Measurements from ENCODE around the gene CMC1.
"Not testable (repeated sequence)": the region's sequence is repeated elsewhere in the genome, so short reads cannot be mapped to it uniquely, and the experiment has no call there.

The CMC1 gene

DNA sequence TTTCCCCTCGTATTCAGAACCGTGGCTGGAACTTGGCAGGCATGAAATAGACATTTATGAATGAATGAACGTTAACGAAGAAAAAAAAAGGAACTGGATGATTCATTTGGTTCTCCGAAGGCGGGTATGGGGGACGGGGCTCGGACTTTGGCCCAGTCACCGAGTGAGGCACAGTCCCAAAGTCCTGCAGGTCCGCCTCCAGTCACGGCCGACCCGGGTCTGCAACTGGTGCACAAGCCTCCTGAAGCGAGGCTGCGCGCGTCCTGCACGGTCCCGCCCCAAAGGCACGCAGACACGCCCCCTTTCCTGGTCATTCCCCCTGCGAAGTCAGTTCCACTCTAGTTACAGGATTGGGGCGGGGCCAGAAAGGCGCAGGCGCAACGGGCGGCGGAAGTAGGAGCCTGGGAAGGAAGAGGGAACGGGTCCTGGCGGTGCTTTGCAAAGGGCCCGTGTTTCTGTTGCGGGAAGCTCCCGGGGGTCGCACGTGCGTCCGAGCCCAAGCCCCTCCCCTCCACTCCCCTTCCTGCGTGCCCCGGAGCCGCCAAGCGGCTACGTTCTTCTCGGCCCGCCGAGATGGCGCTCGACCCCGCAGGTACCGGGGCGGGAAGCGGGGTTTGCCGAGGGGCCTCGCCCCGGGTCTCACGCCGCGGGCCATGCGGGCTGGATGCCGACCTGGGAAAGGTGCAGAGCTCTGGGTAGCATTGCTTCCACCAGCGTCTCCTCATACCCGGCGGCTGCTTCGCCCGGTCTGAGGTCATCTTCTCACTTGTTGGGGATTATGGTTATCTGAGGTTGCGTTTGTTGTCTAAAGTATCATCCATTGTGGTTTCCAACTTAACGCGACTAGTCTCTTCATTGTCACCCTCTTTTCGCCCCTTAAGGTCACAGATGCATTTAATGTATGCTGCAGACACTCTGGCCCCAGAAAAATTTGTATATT, at the start of gene CMC1:
Gene CMC1, plus strand, starts transcription at position 399 of the 940 bp plus-strand sequence. Its CDS starts 175 bp downstream, at position 574.
- peak within 1 kb of the TSS; percentile 87 for H3K4me3 ChIP-seq (ENCODE audit: low read depth, low read length)

DNA sequence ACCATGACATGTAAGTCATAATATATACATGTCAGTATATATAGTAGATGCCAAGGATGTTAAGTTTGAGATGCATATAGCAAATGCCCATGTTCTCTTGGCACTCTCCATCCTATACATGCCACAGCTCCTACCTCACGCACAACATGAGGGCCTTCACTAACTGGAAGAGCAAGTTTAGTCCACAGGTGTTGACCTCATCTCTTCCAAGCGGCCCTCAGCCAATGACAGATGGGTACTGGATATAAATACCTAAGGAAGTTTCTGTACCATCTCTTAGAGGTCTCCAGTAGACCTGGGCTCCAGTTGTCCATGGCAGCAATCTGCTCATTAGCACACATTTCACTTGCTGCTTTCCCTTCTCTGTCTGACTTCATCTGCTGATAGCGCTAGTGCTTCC, 43.3 kb upstream of the CMC1 start:
- H3K4me3 ChIP-seq (ENCODE audit: low read depth, low read length) = no peak overlapping the region

DNA sequence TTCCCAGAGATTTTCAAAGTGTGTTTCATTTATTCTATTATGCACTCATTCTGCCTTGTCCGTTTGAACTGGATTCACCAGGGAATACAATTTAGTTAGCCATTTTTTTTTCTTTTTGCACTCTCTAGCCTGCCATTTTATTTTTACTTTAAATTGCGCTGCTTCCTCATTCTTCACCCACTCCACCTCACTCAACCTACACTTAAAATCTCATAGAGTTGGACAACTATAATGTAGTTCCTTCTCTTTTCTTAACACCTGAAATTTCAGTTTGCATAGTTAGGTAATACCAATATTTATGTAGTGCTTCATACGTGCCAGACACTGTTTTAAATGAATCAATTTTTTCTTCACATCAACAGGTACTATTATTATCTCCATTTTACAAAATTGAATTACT, 42.4 kb upstream of the CMC1 start:
- no peak overlapping the region for H3K4me3 ChIP-seq (ENCODE audit: low read depth, low read length)

DNA sequence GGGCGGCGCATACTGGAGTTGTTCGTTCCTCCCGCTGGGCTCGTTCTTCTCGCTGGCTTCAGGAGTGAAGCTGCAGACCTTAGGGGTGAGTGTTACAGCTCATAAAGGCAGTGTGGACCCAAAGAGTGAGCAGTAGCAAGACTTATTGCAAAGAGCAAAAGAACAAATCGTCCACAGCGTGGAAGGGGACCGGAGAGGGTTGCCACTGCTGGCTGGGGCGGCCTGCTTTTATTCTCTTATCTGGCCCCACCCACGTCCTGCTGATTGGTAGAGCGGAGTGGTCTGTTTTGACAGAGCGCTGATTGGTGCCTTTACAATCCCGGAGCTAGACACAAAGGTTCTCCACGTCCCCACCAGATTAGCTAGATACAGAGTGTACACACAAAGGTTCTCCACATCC, 41.8 kb upstream of the CMC1 start:
- H3K4me3 ChIP-seq (ENCODE audit: low read depth, low read length) = not testable (repeated sequence)

DNA sequence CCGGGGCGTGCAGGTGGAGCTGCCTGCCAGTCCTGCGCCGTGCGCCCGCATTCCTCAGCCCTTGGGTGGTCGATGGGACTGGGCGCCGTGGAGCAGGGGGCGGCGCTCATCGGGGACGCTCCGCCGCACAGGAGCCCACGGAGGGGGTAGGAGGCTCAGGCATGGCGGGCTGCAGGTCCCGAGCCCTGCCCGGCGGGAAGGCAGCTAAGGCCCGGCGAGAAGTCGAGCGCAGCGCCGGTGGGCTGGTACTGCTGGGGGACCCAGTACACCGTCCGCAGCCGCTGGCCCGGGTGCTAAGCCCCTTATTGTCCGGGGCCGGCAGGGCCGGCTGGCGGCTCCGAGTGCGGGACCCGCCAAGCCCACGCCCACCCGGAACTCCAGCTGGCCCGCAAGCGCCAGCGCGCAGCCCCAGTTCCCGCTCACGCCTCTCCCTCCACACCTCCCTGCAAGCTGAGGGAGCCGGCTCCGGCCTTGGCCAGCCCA, 41.0 kb upstream of the CMC1 start:
- not testable (repeated sequence) for H3K4me3 ChIP-seq (ENCODE audit: low read depth, low read length)

GRCh38 chr3:28206479-28206878, 34.9 kb upstream of the CMC1 start:
- H3K4me3 ChIP-seq (ENCODE audit: low read depth, low read length) = no peak overlapping the region

DNA sequence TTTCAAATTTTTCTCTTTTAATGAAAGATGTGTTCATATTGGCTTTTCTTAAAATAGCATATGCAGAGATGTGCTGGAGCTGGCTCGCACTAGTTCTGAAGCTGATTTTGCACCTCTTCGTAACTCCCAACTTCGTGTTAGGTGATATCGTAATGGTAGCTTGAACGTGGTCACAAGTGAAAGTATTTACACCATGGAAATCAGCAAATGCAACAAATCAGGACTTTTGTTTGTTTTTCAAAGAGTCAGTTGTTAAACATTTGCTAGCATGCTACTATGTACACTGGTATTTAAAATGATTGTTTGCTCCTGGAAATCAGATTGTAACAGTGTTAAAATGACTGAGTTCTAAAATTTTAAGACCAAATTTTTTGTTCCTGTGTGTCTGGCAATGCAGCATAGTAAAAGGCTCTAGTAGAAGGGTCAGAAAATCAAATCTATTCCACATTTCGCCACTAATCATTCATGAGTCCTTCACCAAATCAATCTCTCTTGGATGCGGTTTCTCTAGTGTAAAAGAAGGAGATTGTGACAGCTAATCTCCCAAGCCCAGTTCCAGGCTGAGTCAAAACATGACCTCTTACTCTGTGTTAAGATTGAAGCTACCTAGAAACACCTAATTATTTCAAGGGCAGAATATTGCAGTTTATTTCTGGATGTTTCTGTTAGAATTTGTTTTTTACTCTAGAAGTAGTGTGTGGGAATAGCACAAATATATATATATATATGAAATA, 34.3 kb upstream of the CMC1 start:
- no peak overlapping the region for H3K4me3 ChIP-seq (ENCODE audit: low read depth, low read length)

DNA sequence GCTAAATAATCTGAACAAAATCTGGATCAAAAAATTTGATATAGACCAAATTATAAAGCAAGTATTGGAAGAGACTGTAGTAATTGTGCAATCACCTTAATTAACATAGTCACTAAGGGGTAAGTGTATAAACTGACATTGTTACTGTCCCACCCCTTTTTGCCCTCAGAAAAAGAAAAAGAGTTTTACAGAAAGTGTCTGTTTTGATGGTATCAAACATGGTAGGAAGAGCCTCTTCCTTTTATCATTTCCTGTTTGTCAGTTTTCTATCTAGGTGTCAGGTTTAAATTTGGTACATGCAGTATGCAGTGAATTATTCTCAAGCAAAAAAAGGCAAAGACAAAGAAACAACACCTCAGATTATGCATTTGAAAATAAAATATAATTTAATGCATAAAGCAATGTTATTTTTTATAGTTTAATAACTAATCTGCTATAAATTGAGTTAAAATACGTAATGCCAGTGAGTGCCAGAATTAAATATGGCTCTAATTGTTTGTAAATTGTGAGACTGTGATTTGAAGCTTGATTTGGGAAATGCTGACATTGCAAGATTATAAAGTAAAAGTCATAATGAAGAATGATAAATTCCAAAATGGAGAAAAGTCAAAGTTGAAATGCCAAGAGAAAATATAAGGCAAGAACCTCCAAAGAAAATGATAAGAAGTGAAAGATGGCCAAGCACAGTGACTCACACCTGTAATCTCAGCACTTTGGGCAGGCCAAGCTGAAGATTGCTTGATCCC, 30.3 kb upstream of the CMC1 start:
- no peak overlapping the region for H3K4me3 ChIP-seq (ENCODE audit: low read depth, low read length)

GRCh38 chr3:28212681-28213080, 28.7 kb upstream of the CMC1 start:
- no peak overlapping the region for H3K4me3 ChIP-seq (ENCODE audit: low read depth, low read length)

DNA sequence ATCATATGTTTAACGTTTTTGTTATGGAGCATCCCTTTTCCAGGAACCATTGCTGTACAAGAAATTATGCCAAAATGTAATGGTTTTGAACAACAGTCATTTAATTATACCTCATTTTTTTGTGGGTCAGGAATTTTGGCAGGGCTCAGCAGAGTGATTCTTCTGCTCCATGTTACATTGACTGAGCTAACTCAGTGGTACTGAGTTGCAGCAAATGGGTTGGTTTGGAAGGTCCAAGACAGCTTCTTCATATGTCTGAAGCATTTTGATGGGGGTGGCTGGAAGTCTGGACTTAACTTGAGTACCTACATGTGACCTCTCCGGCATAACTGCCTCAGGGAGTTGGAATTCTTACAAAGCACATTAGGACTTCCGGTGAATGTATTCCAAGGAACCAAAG, 26.0 kb upstream of the CMC1 start:
- H3K4me3 ChIP-seq (ENCODE audit: low read depth, low read length) = no peak overlapping the region

- H3K4me3 ChIP-seq (ENCODE audit: low read depth, low read length) = no peak overlapping the region
These were observed 23.1 kb upstream of the CMC1 start for GRCh38 chr3:28218071-28218916.

- H3K4me3 ChIP-seq (ENCODE audit: low read depth, low read length) = no peak overlapping the region
These were observed 22.6 kb upstream of the CMC1 start for GRCh38 chr3:28218917-28219198.

GRCh38 chr3:28224430-28224829, 17.0 kb upstream of the CMC1 start:
- no peak overlapping the region for H3K4me3 ChIP-seq (ENCODE audit: low read depth, low read length)

GRCh38 chr3:28226020-28226419, 15.4 kb upstream of the CMC1 start:
- no peak overlapping the region for H3K4me3 ChIP-seq (ENCODE audit: low read depth, low read length)

GRCh38 chr3:28228623-28229022, 12.8 kb upstream of the CMC1 start:
- no peak overlapping the region for H3K4me3 ChIP-seq (ENCODE audit: low read depth, low read length)

GRCh38 chr3:28232659-28233058, 8.8 kb upstream of the CMC1 start:
- H3K4me3 ChIP-seq (ENCODE audit: low read depth, low read length) = no peak overlapping the region

GRCh38 chr3:28234454-28234853, 7.0 kb upstream of the CMC1 start:
- no peak overlapping the region for H3K4me3 ChIP-seq (ENCODE audit: low read depth, low read length)

DNA sequence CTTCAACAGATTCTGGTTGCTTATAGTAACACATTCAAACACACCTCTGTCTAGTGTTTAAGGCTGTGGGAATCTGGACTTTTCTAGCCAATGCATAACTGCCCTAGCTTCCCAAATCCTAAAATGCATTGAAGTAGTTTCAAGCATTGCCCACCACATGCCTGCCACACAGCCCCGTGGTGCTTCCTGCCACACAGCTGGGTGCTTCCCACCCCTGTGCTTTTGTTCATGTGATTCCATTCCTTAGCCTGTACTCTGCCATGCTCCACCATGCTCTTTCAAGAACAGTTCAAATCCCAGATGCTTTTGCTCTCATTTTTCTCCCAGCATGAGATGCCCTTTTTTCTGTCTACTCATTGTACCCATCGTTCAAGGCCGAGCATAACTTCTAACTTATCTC, 2.3 kb upstream of the CMC1 start:
- no peak overlapping the region for H3K4me3 ChIP-seq (ENCODE audit: low read depth, low read length)

GRCh38 chr3:28240441-28240840, 978 bp upstream of the CMC1 start:
- no peak overlapping the region for H3K4me3 ChIP-seq (ENCODE audit: low read depth, low read length)

DNA sequence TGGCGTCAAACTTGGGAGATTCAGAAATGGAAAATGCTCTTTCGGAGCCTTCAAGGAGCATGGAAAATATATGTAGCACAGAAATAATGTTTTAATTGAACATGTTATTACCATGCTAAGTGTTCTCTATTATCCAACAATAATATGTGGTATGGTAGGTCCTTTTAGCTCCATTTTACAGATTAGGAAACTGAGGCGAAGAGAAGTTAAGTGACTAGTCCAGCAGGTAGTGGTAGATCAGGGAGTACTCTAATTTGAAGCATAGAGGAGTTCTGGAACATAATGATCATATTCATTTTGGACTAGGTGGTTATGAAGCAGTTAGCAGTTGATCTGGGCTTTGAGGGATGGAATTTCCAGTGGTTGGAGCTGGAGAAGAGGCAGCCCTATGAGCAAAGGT, 1.1 kb downstream of the CMC1 start:
- H3K4me3 ChIP-seq (ENCODE audit: low read depth, low read length) = peak overlapping the region; percentile 87

All from iPS-11a (cell line).